ENCODE data around the gene CDC42EP3.

The CDC42EP3 gene

DNA sequence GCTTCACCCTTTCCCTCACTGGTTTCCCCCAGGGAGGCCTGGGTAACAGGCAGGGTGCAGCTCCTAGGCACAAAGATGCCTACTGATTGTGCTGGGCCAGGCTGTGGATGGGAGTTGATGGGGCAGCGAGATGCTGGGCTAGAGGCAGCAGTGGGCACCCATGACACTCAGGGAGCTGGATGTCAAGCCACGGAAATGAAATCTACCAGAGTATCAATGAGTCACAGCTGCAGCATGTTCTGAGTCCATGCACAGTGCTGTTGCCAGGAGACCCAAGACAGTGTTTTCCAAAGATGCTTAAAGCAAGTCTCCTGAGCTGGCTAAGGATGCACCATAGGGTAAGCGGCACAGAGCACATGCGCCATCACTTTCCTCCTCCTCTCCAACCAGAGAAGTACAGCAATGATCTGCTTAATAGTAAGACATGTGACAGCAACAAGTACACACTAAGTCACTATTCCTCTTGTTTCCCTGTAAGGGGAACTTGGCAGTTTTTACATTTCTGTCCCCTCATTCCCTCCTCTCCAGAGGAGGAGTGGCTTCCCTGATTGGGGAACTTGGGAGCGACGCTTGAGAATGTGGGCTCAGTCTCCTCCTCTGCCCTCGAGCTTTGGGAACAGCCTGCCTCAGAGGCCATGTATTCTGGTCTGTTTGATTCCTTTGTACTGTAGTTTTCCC, 57.2 kb downstream of the CDC42EP3 start:
- DNase-seq = peak; percentile 85

DNA sequence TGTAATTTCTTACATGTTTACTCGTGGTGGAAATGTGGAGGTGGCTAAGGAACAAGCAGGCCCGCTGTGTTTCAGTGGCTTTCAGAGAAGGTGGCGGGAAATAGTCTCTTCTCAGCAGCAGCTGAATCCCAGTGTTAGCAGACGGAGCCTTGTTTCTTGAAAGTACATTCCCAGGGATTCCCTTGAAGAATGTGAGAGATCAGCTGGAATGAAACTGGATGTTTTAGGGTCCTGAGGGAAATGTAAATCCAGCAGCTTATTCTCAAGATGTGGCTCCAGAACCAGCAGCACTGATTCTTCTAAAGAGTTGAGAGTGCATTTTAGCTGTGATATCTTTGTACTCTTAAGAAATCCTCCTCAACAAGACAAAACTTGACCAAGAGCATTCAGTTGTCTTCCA, 59.1 kb downstream of the CDC42EP3 start:
- no peak for DNase-seq

GRCh38 chr2:37610638-37611289, 60.7 kb downstream of the CDC42EP3 start:
- DNase-seq = no peak

DNA sequence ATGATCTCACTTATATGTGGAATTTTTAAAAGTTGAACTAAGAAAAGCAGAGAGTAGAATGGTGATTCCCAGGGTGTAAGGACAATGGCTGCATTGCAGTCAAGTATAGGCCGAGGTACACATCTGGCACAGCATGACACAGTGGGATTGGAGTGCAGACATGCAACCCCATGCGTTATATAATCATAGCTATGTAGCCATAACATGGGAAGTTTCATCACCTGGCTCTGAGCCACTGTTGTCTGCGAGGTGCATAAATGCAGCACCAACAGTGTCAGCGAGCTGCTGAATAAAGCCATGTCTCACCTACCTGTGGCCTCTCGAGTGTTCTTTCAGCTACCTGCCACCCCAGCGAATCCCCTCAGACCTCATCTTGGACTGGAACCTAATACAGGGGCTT, 61.7 kb downstream of the CDC42EP3 start:
- no peak for DNase-seq

- peak; percentile 75 for DNase-seq
Observed at GRCh38 chr2:37604716-37605115, 66.7 kb downstream of the CDC42EP3 start.

- no peak for DNase-seq
Observed at GRCh38 chr2:37602702-37603101, 68.7 kb downstream of the CDC42EP3 start.

DNA sequence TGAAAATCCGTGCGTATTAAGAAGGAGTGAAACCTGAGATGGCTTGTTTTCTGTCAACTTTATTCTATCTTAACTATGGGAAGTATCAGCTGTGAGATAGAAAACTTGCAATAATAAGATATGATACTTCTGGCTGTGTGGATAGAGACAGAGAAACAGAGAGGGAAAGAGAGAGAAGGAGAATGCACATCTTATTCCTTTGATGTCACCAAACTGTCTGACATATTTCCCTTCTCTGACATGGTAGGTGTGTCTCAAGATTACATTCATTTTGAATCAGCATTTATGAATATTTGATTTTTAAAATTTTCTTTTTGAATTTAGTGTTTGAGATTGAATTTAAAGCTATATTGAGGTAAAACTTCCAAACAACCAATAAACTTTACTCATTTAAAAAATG, 69.4 kb downstream of the CDC42EP3 start:
- DNase-seq = no peak

DNA sequence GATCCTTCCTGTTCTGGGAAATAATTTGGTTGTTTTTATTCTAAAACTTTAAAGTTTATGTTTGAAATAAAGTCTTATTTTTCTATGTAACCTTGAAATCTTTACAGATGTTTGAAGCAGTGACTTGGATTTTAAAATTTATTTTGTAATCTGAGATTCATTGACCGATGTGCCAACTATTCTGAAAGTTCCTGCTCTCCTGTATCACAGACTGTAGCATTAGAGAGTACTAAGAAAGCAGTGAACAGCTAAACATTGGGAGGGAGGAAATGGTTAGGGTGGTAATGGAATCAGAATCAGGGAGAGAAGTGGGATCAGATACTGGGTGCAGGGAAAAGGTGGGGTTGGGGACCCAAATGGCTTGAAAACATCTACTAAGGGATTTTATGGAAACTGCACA, 69.9 kb downstream of the CDC42EP3 start:
- no peak for DNase-seq

DNA sequence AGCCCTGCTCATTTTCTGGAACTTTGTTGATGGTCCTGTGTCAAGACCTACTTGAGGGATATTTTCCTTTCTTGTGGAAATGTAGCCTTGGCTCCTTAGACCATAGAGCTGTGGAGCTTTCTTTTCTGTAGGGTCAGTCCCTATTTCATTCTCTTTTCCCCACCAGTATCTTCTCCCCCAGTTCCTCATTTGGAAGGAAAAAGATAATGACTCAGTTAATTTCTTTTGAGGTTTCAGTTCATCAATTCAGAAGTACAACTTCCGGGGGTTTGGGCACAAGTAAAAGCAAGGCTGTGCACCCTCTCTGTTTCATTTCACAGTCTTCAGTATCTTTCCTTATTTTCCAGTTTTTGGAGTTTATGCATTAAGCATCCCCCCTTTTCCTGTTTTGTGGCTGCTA, 70.7 kb downstream of the CDC42EP3 start:
- no peak for DNase-seq

DNA sequence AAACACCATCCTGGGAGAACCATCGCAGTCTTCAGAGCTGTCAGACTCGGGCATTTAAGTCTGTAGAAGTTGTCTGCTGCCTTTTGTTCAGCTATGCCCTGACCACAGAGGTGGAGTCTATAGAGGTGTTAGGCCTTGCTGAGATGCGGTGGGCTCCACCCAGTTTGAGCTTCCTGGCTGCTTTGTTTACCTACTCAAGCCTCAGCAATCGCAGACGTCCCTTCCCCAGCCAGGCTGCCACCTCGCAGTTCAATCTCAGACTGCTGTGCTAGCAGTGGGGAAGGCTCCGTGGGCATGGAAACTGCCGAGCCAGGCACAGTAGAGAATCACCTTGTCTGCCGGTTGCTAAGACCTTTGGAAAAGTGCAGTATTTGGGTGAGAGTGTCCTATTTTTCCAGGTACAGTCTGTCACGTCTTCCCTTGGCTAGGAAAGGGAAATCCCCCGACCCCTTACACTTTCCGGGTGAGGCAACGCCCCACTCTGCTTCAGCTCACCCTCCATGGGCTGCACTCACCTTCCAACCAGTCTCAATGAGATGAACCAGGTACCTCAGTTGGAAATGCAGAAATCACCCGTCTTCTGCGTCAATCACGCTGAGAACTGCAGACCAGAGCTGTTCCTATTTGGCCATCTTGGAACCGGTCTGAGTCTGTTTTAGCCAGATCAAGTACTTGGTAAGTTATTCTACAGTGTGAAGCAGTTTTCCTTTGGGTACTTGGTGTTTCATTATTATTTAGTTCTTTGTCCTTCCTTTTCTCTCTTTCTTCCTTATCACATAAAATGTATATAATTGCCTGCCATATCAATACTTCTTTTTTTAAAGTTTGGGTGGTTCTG, 71.5 kb downstream of the CDC42EP3 start:
- DNase-seq = no peak

GRCh38 chr2:37593694-37594093, 77.7 kb downstream of the CDC42EP3 start:
- no peak for DNase-seq

GRCh38 chr2:37593024-37593423, 78.4 kb downstream of the CDC42EP3 start:
- no peak for DNase-seq

All from NCI-H226 (cell line).